Gastrocnemius medialis (tissue), 4 donors: ENCODE measurements around the gene TPRG1L. TPM values are rescaled to one million over a fixed set of nuclear protein-coding genes. Genes with fewer than 3 reads are reported as not detected.

Source experiments
- ATAC-seq, 2 donors: fragments of 150-250 bp; one replicate each; pipeline ENCODE4 v1.9.1; 2016
- DNase-seq, 2 donors: peaks; one replicate each; pipeline ENCODE4 v3.0.0-alpha.2; 2019
- H3K27ac ChIP-seq, 4 donors: fragments of 200-600 bp; sonication (generic); 1 replicate in 1 of 4; 2 replicates in 3 of 4; pipeline ENCODE4 v1.5.1; 2016 to 2018; ENCODE audit warnings: mild to moderate bottlenecking in 2 of 4, moderate library complexity in 1 of 4
- H3K27me3 ChIP-seq, 3 donors: fragments of 200-600 bp; sonication (generic) in 2 of 3; 1 replicate in 1 of 3; 2 replicates in 2 of 3; pipeline versions ENCODE4 v1.5.1 to v1.6.0; 2016 to 2019; ENCODE audit warnings: mild to moderate bottlenecking in 1 of 3, moderate library complexity in 1 of 3
- H3K36me3 ChIP-seq, 2 donors: fragments of 200-600 bp; sonication (generic) in 1 of 2; one replicate each; pipeline ENCODE4 v1.5.1; 2017 to 2018
- H3K4me1 ChIP-seq, 2 donors: fragments of 200-600 bp; sonication (generic) in 1 of 2; one replicate each; pipeline ENCODE4 v1.5.1; 2016 to 2017; ENCODE audit warnings: mild to moderate bottlenecking in 2 of 2
- H3K4me3 ChIP-seq, 4 donors: fragments of 200-600 bp; sonication (generic) in 3 of 4; 1 replicate in 1 of 4; 2 replicates in 3 of 4; pipeline ENCODE4 v1.5.1; 2016 to 2019; ENCODE audit warnings: mild to moderate bottlenecking in 2 of 4
- H3K9me3 ChIP-seq, 3 donors: fragments of 200-600 bp; sonication (generic) in 2 of 3; 1 replicate in 1 of 3; 2 replicates in 2 of 3; pipeline ENCODE4 v1.5.1; 2016 to 2019
- POLR2A ChIP-seq, 2 donors: fragments of 450-650 bp; IDR thresholded peaks; one replicate each; pipeline ENCODE4 v1.6.1; 2017; ENCODE audit warnings: antibody characterized with exemption in 2 of 2, mild to moderate bottlenecking in 2 of 2, moderate library complexity in 2 of 2
- in situ Hi-C, 4 donors: fragments of 200-750 bp; cut with MboI; loops; one replicate each; pipeline versions ENCODE4 v1.15.0 to v1.8.0; 2017; ENCODE audit warnings: low sequenced_read_pairs in 4 of 4
- intact Hi-C: fragments of 100-400 bp; cut with DNase I; formaldehyde crosslinking; loops from one replicate; pipeline ENCODE4 v1.15.1; 2023; ENCODE audit warnings: low total_unique reads
- total RNA-seq, 4 donors: library from RNA; depleted of rRNA; stranded (reverse); fragments of >200 nt; gene quantifications; one replicate each; pipeline versions ENCODE4 v1.1.0 to v1.2.3, GENCODE V29; 2016
- TF ChIP-seq, protein P1 (sequence below), 5 experiments: fragments of 450-650 bp in 3 of 5; fragments of 200-600 bp in 2 of 5; sonication (generic) in 2 of 5; IDR thresholded peaks in 4 of 5; conservative IDR thresholded peaks in 1 of 5; 1 replicate in 4 of 5; 2 replicates in 1 of 5; pipeline ENCODE4 v1.5.1; 2016 to 2019; ENCODE audit warnings: antibody characterized with exemption in 5 of 5, mild to moderate bottlenecking in 3 of 5, moderate library complexity in 3 of 5

Gene TPRG1L
- total RNA-seq, 4 donors from 2014 or later, result 25.3 to 38.7 (median 30.0) TPM

DNA sequence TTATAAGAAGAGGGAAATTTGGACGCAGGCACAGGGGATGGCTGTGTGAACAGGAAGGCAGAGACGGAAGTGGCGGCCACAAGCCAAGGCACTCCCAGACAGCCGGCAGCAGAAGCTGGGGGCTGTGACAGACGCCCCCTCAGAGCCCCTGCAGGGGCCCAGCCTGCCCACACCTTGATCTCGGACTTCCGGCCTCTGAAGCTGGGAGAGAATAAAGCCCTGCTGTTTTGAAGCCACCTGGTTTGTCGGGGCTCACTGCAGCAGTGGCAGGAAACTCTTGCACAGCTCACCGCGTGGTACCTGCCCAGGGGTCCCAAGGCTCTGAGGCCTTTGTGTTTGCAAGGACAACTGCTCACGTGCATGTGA lies 27.2 kb upstream of the TPRG1L start:
- Histone ChIP-seq H3K27ac (no peak overlapping the region), H3K9me3 (no peaks in the 10 kb centered on the region), H3K36me3 (no peaks in the 10 kb centered on the region), H3K4me1 (peaks cover 4 to 31% of the 10 kb centered on the region in 2 donors), H3K4me3 (no peak overlapping the region), H3K27me3 (no peaks in the 10 kb centered on the region)
- in situ Hi-C loops (no loop called here), intact Hi-C loops (no loop called here)
- no peak for TF ChIP-seq POLR2A (IDR thresholded peaks at IDR 0.05)
- TF ChIP-seq, protein P1, sequence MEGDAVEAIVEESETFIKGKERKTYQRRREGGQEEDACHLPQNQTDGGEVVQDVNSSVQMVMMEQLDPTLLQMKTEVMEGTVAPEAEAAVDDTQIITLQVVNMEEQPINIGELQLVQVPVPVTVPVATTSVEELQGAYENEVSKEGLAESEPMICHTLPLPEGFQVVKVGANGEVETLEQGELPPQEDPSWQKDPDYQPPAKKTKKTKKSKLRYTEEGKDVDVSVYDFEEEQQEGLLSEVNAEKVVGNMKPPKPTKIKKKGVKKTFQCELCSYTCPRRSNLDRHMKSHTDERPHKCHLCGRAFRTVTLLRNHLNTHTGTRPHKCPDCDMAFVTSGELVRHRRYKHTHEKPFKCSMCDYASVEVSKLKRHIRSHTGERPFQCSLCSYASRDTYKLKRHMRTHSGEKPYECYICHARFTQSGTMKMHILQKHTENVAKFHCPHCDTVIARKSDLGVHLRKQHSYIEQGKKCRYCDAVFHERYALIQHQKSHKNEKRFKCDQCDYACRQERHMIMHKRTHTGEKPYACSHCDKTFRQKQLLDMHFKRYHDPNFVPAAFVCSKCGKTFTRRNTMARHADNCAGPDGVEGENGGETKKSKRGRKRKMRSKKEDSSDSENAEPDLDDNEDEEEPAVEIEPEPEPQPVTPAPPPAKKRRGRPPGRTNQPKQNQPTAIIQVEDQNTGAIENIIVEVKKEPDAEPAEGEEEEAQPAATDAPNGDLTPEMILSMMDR (IDR thresholded peaks at IDR 0.05 in 4 of 5, conservative IDR thresholded peaks at IDR 0.05 in 1 of 5), result no peak
- DNase-seq, result no peak
- ATAC-seq, result no peak

DNA sequence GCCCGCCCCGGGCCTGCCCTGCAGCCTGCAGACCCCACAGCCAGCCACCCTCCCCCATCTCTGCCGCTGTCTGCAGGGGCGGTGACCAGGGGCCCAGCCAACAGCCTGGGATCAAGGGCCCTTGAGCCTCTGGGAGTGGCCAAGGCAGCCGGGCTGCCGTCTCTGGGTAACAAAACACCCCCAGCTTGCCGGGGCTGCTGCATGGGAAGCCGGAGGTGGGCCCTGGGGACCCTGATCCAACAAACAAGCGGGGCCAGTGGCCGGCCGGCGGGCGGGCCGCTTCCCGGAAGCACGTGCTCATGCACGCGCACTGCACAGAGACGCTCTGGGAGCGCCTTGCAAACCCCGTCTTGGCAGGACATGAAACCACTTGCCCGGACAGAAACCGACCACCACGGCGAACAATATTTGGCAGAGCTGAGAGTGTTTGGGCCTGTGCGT lies 26.7 kb upstream of the TPRG1L start:
- DNase-seq (no peak), ATAC-seq (no peak)
- TF ChIP-seq, protein P1 (IDR thresholded peaks at IDR 0.05 in 4 of 5, conservative IDR thresholded peaks at IDR 0.05 in 1 of 5), result no peak
- no peak for TF ChIP-seq POLR2A (IDR thresholded peaks at IDR 0.05)
- Histone ChIP-seq H3K4me3 (no peak overlapping the region), H3K9me3 (no peaks in the 10 kb centered on the region), H3K36me3 (no peaks in the 10 kb centered on the region), H3K27me3 (no peaks in the 10 kb centered on the region), H3K27ac (no peak overlapping the region), H3K4me1 (peaks cover 4 to 31% of the 10 kb centered on the region in 2 donors)
- in situ Hi-C loops, result no loop called here
- intact Hi-C loops, result no loop called here

DNA sequence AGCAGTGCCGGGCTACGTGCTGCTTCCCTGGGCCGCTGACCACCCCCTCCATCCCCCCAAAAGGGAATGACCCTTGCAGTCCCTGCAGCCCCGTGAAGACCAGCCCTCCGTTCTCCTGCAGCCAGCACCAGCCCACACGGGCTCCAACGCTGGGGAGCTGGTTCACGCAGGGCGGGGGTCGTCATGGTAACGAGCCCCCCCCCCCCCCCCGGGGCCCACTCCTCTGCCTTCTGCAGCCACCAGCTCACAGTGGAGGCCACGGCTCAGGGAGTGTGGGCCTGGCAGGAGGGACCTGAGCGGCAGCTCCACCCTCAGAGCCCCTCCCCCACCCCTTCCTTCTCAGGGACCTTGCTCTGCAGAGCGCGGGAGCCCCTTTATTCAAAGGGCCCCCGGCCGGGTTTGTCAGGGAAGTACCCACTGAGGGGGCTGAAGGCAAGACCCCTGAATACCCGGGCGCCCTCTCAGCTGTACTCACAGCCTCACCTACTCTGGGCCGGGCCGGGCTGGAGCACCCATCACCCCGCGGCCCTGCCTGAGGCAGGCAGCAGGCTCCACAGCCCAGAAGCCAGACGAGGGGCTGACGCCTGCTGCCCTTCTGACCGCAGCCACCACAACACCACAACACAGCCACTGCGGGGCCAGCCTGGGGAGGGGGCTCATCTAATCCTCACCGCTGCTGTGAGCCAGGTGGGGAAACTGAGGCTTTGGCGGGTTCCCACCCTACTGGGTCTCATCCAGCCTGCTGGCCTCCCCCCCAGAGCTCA lies 26.1 kb upstream of the TPRG1L start:
- Histone ChIP-seq H3K27ac (peak overlapping the region in 1 of 4 donors; percentile 32), H3K4me1 (peaks cover 4 to 31% of the 10 kb centered on the region in 2 donors), H3K4me3 (no peak overlapping the region), H3K36me3 (no peaks in the 10 kb centered on the region), H3K27me3 (no peaks in the 10 kb centered on the region), H3K9me3 (no peaks in the 10 kb centered on the region)
- TF ChIP-seq, protein P1 (IDR thresholded peaks at IDR 0.05 in 4 of 5, conservative IDR thresholded peaks at IDR 0.05 in 1 of 5), result no peak
- TF ChIP-seq POLR2A (IDR thresholded peaks at IDR 0.05), result no peak
- in situ Hi-C loops (no loop called here), intact Hi-C loops (no loop called here)
- ATAC-seq (no peak), DNase-seq (no peak)

DNA sequence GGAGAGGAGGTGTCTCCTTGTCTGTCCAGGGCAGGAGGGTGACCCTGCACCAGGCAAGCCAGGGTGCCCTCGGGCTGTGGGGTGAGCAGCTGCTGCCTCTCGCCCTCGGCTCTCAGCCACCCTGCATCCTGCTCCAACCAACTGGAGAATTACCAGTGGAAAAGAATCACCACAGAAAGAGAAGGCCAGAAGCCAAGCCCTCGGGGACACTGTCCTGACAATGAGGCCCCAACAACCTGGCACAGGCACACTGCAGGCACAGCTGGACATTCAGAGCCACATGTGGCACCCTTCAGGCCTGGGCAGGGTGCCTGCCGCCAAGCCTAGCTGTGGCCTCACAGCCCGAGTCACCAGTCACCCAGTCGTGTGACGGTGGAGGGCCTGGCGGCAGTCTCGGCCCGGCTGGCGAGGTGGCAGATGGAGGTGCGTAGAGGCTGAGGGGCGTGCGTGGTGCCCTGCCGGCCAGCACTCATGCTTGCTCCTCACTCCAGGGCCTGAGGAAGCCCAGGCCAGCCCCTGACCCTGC lies 25.5 kb upstream of the TPRG1L start:
- Histone ChIP-seq H3K36me3 (no peaks in the 10 kb centered on the region), H3K27ac (peak overlapping the region in 1 of 4 donors; percentile 32), H3K4me3 (no peak overlapping the region), H3K27me3 (no peaks in the 10 kb centered on the region), H3K4me1 (peaks cover 4 to 31% of the 10 kb centered on the region in 2 donors), H3K9me3 (no peaks in the 10 kb centered on the region)
- in situ Hi-C loops (no loop called here), intact Hi-C loops (no loop called here)
- TF ChIP-seq, protein P1 (IDR thresholded peaks at IDR 0.05 in 4 of 5, conservative IDR thresholded peaks at IDR 0.05 in 1 of 5), result no peak
- no peak for TF ChIP-seq POLR2A (IDR thresholded peaks at IDR 0.05)
- peak in 1 of 2 donors; percentile 38 for ATAC-seq
- peak in 1 of 2 donors; percentile 41 for DNase-seq
